Natural killer cell (primary cell): Measurements from ENCODE around the gene SETBP1. TPM values are rescaled to one million over a fixed set of nuclear protein-coding genes. Genes with fewer than 3 reads are reported as not detected.
A peak's percentile ranks its signal among the peaks of the same experiment; 100 is the strongest.

Source experiments
- ATAC-seq, 3 donors: fragments of 150-1000 bp in 2 of 3; fragments of 200-7000 bp in 1 of 3; cut with Tn5 transposase; 1 replicate in 1 of 3; 2 replicates in 2 of 3; pipeline ENCODE4 v1.10.0; 2021; ENCODE audit warnings: mild to moderate bottlenecking in 2 of 3, moderate library complexity in 2 of 3
- DNase-seq, 2 donors: peaks; one replicate each; pipeline versions ENCODE4 v3.0.0 to v3.0.0-alpha.2; 2013 to 2021; ENCODE audit warnings: mixed read lengths in 1 of 2
- H3K27ac ChIP-seq: one replicate; pipeline ENCODE4 v1.5.1; 2013; ENCODE audit warnings: mild to moderate bottlenecking, low read length
- H3K27me3 ChIP-seq: one replicate; pipeline ENCODE4 v1.6.1; 2013; ENCODE audit warnings: low read length; ENCODE audit not compliant: control insufficient read depth, insufficient read depth
- H3K36me3 ChIP-seq: one replicate; pipeline ENCODE4 v1.6.1; 2013; ENCODE audit warnings: low read length; ENCODE audit not compliant: control insufficient read depth, insufficient read depth
- H3K4me1 ChIP-seq: one replicate; pipeline ENCODE4 v1.6.1; 2013; ENCODE audit warnings: low read length; ENCODE audit not compliant: control insufficient read depth, insufficient read depth
- H3K4me3 ChIP-seq: one replicate; pipeline ENCODE4 v1.5.1; 2013; ENCODE audit warnings: low read length
- H3K9me3 ChIP-seq: one replicate; pipeline ENCODE4 v1.6.1; 2013; ENCODE audit warnings: low read length; ENCODE audit not compliant: control insufficient read depth, insufficient read depth
- H3K27ac Mint-ChIP-seq, 2 donors: one replicate each; pipeline ENCODE4 v1.8.0; 2022; ENCODE audit warnings: mild to moderate bottlenecking in 2 of 2, mixed read lengths in 2 of 2, moderate library complexity in 1 of 2
- H3K27me3 Mint-ChIP-seq, 2 donors: one replicate each; pipeline ENCODE4 v1.8.0; 2022; ENCODE audit warnings: low read depth in 2 of 2, mixed read lengths in 2 of 2
- H3K36me3 Mint-ChIP-seq: one replicate; pipeline ENCODE4 v1.8.0; 2022; ENCODE audit warnings: mixed read lengths
- H3K4me1 Mint-ChIP-seq, 2 donors: one replicate each; pipeline ENCODE4 v1.8.0; 2022; ENCODE audit warnings: mixed read lengths in 2 of 2
- H3K4me3 Mint-ChIP-seq: one replicate; pipeline ENCODE4 v1.8.0; 2022; ENCODE audit warnings: mild to moderate bottlenecking, moderate library complexity, mixed read lengths
- H3K9me3 Mint-ChIP-seq, 2 donors: one replicate each; pipeline ENCODE4 v1.8.0; 2022; ENCODE audit warnings: mixed read lengths in 2 of 2
- CTCF ChIP-seq: fragments of 200-600 bp; IDR thresholded peaks from one replicate; pipeline ENCODE4 v1.8.0; 2022; ENCODE audit warnings: antibody characterized with exemption
- WGBS: methylation state at CpG from one replicate; pipeline ENCODE4 v1.1.7; 2013; ENCODE audit warnings: missing lambda C conversion rate; ENCODE audit not compliant: insufficient coverage; 5-methylcytosine and 5-hydroxymethylcytosine counted together
- intact Hi-C: fragments of 100-400 bp; cut with micrococcal nuclease; formaldehyde crosslinking; loops from one replicate; pipeline ENCODE4 v1.14.2; 2022
- total RNA-seq, 4 donors: library from RNA; stranded (reverse); fragments of 120-200 nt in 1 of 4; gene quantifications; one replicate each; pipeline versions ENCODE4 v1.2.3 to v1.2.4, GENCODE V29; 2013 to 2022

The SETBP1 gene
- total RNA-seq, 3 donors from 2014 or later (not counting 1 experiment from before 2014, with no cell fraction given), result 36.0 to 46.6 (median 41.2) TPM

- Histone ChIP-seq H3K4me3 (no peak overlapping the region), H3K27me3 (no peaks in the 10 kb centered on the region), H3K36me3 (no peaks in the 10 kb centered on the region), H3K9me3 (no peaks in the 10 kb centered on the region), H3K27ac (no peak overlapping the region), H3K4me1 (no peaks in the 10 kb centered on the region)
- no peak for ATAC-seq
- Mint-ChIP-seq H3K4me3 (no peak overlapping the region), H3K4me1 (peaks cover 28 to 33% of the 10 kb centered on the region in 2 donors), H3K27ac (no peak overlapping the region), H3K27me3 (no peaks in the 10 kb centered on the region), H3K9me3 (peaks cover 0 to 9% of the 10 kb centered on the region in 2 donors), H3K36me3 (no peaks in the 10 kb centered on the region)
- DNase-seq, result no peak
- intact Hi-C loops, result no loop called here
- TF ChIP-seq CTCF, result no peak
These were observed 254.8 kb downstream of the SETBP1 start for GRCh38 chr18:44935455-44935854.

- no peaks in the 10 kb centered on the region for H3K4me1 ChIP-seq
- no peak overlapping the region for H3K4me3 Mint-ChIP-seq
- no peaks in the 10 kb centered on the region for H3K27me3 ChIP-seq
- no peak overlapping the region for H3K4me3 ChIP-seq
- no peak for TF ChIP-seq CTCF
- no peaks in the 10 kb centered on the region for H3K36me3 ChIP-seq
- 90% methylated on average over 6 of the region's 6 CpGs for WGBS
- H3K27ac ChIP-seq, result no peak overlapping the region
- no peaks in the 10 kb centered on the region for H3K36me3 Mint-ChIP-seq
- H3K4me1 Mint-ChIP-seq, result peaks cover 24 to 28% of the 10 kb centered on the region in 2 donors
- DNase-seq, result no peak
- intact Hi-C loops, result no loop called here
- peaks cover 0 to 6% of the 10 kb centered on the region in 2 donors for H3K9me3 Mint-ChIP-seq
- H3K27me3 Mint-ChIP-seq, result no peaks in the 10 kb centered on the region
- no peak for ATAC-seq
- H3K27ac Mint-ChIP-seq, result no peak overlapping the region
- no peaks in the 10 kb centered on the region for H3K9me3 ChIP-seq
These were observed 255.8 kb downstream of the SETBP1 start for GRCh38 chr18:44936485-44936884.

GRCh38 chr18:44937960-44938719 lies 257.5 kb downstream of the SETBP1 start:
- Histone ChIP-seq H3K4me3 (no peak overlapping the region), H3K36me3 (no peaks in the 10 kb centered on the region), H3K9me3 (no peaks in the 10 kb centered on the region), H3K4me1 (no peaks in the 10 kb centered on the region), H3K27ac (no peak overlapping the region), H3K27me3 (no peaks in the 10 kb centered on the region)
- DNase-seq (no peak), ATAC-seq (peak in 1 of 3 donors; percentile 37)
- Mint-ChIP-seq H3K4me3 (no peak overlapping the region), H3K27ac (no peak overlapping the region), H3K27me3 (no peaks in the 10 kb centered on the region), H3K4me1 (peaks cover 16 to 20% of the 10 kb centered on the region in 2 donors), H3K9me3 (no peaks in the 10 kb centered on the region), H3K36me3 (no peaks in the 10 kb centered on the region)
- TF ChIP-seq CTCF, result no peak
- intact Hi-C loops, result no loop called here
- 91% methylated on average over 10 of the region's 12 CpGs for WGBS
